Putamen (tissue), 1 donor: ENCODE measurements around the gene ZC3H13.

Experiments used
- DNase-seq: peaks from one replicate; pipeline ENCODE4 v3.0.0-alpha.2; 2016; ENCODE audit warnings: low spot score

ZC3H13 gene

GRCh38 chr13:45940061-45940460 is 112.5 kb downstream of the ZC3H13 start:
- DNase-seq, result no peak

- DNase-seq, result no peak
These were observed 115.9 kb downstream of the ZC3H13 start for GRCh38 chr13:45936621-45937020.

GRCh38 chr13:45934283-45934682 is 118.3 kb downstream of the ZC3H13 start:
- DNase-seq, result no peak

- no peak for DNase-seq
These were observed 119.2 kb downstream of the ZC3H13 start for GRCh38 chr13:45933203-45933908.

GRCh38 chr13:45932676-45933075 is 119.9 kb downstream of the ZC3H13 start:
- no peak for DNase-seq

- no peak for DNase-seq
These were observed 120.4 kb downstream of the ZC3H13 start for GRCh38 chr13:45932172-45932571.

- DNase-seq, result no peak
These were observed 121.3 kb downstream of the ZC3H13 start for GRCh38 chr13:45931211-45931610.

- DNase-seq, result no peak
These were observed 122.4 kb downstream of the ZC3H13 start for GRCh38 chr13:45930177-45930576.

GRCh38 chr13:45928843-45929242 is 123.7 kb downstream of the ZC3H13 start:
- DNase-seq, result no peak

GRCh38 chr13:45928176-45928575 is 124.4 kb downstream of the ZC3H13 start:
- no peak for DNase-seq

- no peak for DNase-seq
These were observed 125.8 kb downstream of the ZC3H13 start for GRCh38 chr13:45926741-45927140.

GRCh38 chr13:45925151-45925550 is 127.4 kb downstream of the ZC3H13 start:
- no peak for DNase-seq

- DNase-seq, result no peak
These were observed 131.3 kb downstream of the ZC3H13 start for GRCh38 chr13:45921162-45921736.

GRCh38 chr13:45918597-45918996 is 133.9 kb downstream of the ZC3H13 start:
- no peak for DNase-seq

GRCh38 chr13:45917019-45917418 is 135.5 kb downstream of the ZC3H13 start:
- DNase-seq, result no peak

- no peak for DNase-seq
These were observed 136.7 kb downstream of the ZC3H13 start for GRCh38 chr13:45915686-45916439.

GRCh38 chr13:45909673-45910072 is 142.9 kb downstream of the ZC3H13 start:
- no peak for DNase-seq

GRCh38 chr13:45909089-45909488 is 143.5 kb downstream of the ZC3H13 start:
- DNase-seq, result no peak

GRCh38 chr13:45907503-45907902 is 145.0 kb downstream of the ZC3H13 start:
- DNase-seq, result no peak
